HFFc6 (cell line): Measurements from ENCODE around the gene VAV3. TPM values are rescaled to one million over a fixed set of nuclear protein-coding genes. Genes with fewer than 3 reads are reported as not detected.

ENCODE experiments used
- DNase-seq: peaks from one replicate; pipeline ENCODE4 v3.0.0-alpha.2; 2018
- H3K27ac Mint-ChIP-seq: 2 replicates; pipeline ENCODE4 v1.8.0; 2020; ENCODE audit warnings: mild to moderate bottlenecking, mixed read lengths
- H3K27me3 Mint-ChIP-seq: 2 replicates; pipeline ENCODE4 v1.8.0; 2021; ENCODE audit warnings: mild to moderate bottlenecking, moderate library complexity, mixed read lengths; ENCODE audit not compliant: insufficient read depth
- H3K36me3 Mint-ChIP-seq: 2 replicates; pipeline ENCODE4 v1.8.0; 2021; ENCODE audit warnings: low read depth, mixed read lengths
- H3K4me1 Mint-ChIP-seq: 2 replicates; pipeline ENCODE4 v1.8.0; 2020; ENCODE audit warnings: low read depth, mixed read lengths
- H3K4me3 Mint-ChIP-seq: 2 replicates; pipeline ENCODE4 v1.8.0; 2020; ENCODE audit warnings: mild to moderate bottlenecking, moderate library complexity, mixed read lengths
- H3K9me3 Mint-ChIP-seq: 2 replicates; pipeline ENCODE4 v1.8.0; 2020; ENCODE audit warnings: mild to moderate bottlenecking, mixed read lengths
- CTCF ChIP-seq: fragments of 200-600 bp; sonication (generic); IDR thresholded peaks from 2 replicates; pipeline ENCODE4 v1.5.0; 2021; ENCODE audit warnings: antibody characterized with exemption, mild to moderate bottlenecking
- total RNA-seq, 6 experiments: library from RNA; stranded (reverse); fragmentation: NEBNext Ultra II Directional; extraction: Animal tissue kit (Norgen Biotek cat#: 25700); gene quantifications; 2 replicates in 1 of 6; 3 replicates in 5 of 6; pipeline ENCODE4 v1.2.3, GENCODE V29; 2021

VAV3 gene
- total RNA-seq, 6 experiments from 2014 or later: not detected

GRCh38 chr1:107669996-107670395 lies 295.0 kb downstream of the VAV3 start:
- DNase-seq: no peak
- Mint-ChIP-seq H3K36me3 (no peaks in the 10 kb centered on the region), H3K4me3 (no peak overlapping the region), H3K4me1 (no peaks in the 10 kb centered on the region), H3K27me3 (no peaks in the 10 kb centered on the region), H3K27ac (no peak overlapping the region), H3K9me3 (peaks cover 33% of the 10 kb centered on the region)
- TF ChIP-seq CTCF: no peak

- Mint-ChIP-seq H3K27ac (no peak overlapping the region), H3K36me3 (no peaks in the 10 kb centered on the region; the same call in 1 of the 2 replicates), H3K27me3 (no peaks in the 10 kb centered on the region), H3K4me1 (no peaks in the 10 kb centered on the region), H3K4me3 (no peak overlapping the region), H3K9me3 (peaks cover 35% of the 10 kb centered on the region)
- no peak for TF ChIP-seq CTCF
- DNase-seq: no peak
Measured at GRCh38 chr1:107668762-107669161, 296.2 kb downstream of the VAV3 start.

- Mint-ChIP-seq H3K4me1 (no peaks in the 10 kb centered on the region), H3K36me3 (no peaks in the 10 kb centered on the region; the same call in 1 of the 2 replicates), H3K4me3 (no peak overlapping the region), H3K27me3 (no peaks in the 10 kb centered on the region), H3K9me3 (peaks cover 26% of the 10 kb centered on the region), H3K27ac (no peak overlapping the region)
- no peak for DNase-seq
- TF ChIP-seq CTCF: no peak
Measured at GRCh38 chr1:107666493-107666892, 298.5 kb downstream of the VAV3 start.

- Mint-ChIP-seq H3K4me1 (no peaks in the 10 kb centered on the region), H3K27ac (no peak overlapping the region), H3K27me3 (no peaks in the 10 kb centered on the region), H3K4me3 (no peak overlapping the region), H3K36me3 (no peaks in the 10 kb centered on the region; the same call in 1 of the 2 replicates), H3K9me3 (peaks cover 23% of the 10 kb centered on the region)
- TF ChIP-seq CTCF: no peak
- DNase-seq: no peak
Measured at GRCh38 chr1:107664982-107665925, 299.7 kb downstream of the VAV3 start.

- DNase-seq: no peak
- Mint-ChIP-seq H3K27ac (no peak overlapping the region), H3K9me3 (peaks cover 14% of the 10 kb centered on the region), H3K4me3 (no peak overlapping the region), H3K36me3 (no peaks in the 10 kb centered on the region; the same call in 1 of the 2 replicates), H3K27me3 (no peaks in the 10 kb centered on the region), H3K4me1 (no peaks in the 10 kb centered on the region)
- no peak for TF ChIP-seq CTCF
Measured at GRCh38 chr1:107662971-107663370, 302.0 kb downstream of the VAV3 start.
